CD4-positive, alpha-beta T cell treated with Interleukin-6 at 100 ng/mL for 8 hours (primary cell): ENCODE results near the gene TMEM273.

Experiments used
- DNase-seq: peaks from one replicate; pipeline ENCODE4 v3.0.0-alpha.2; 2020; ENCODE audit warnings: mixed read lengths, low spot score

The TMEM273 gene

GRCh38 chr10:49176310-49177268 is 11.6 kb downstream of the TMEM273 start:
- DNase-seq = no peak

- DNase-seq = no peak
Measured at GRCh38 chr10:49175587-49176309, 12.4 kb downstream of the TMEM273 start.

GRCh38 chr10:49174926-49175500 is 13.2 kb downstream of the TMEM273 start:
- DNase-seq = no peak

GRCh38 chr10:49174261-49174925 is 13.8 kb downstream of the TMEM273 start:
- DNase-seq = no peak

- no peak for DNase-seq
Measured at GRCh38 chr10:49173853-49174252, 14.3 kb downstream of the TMEM273 start.

- no peak for DNase-seq
Measured at GRCh38 chr10:49173201-49173772, 14.9 kb downstream of the TMEM273 start.

GRCh38 chr10:49172777-49173132 is 15.4 kb downstream of the TMEM273 start:
- no peak for DNase-seq

- no peak for DNase-seq
Measured at GRCh38 chr10:49172061-49172776, 16.0 kb downstream of the TMEM273 start.

GRCh38 chr10:49171326-49172060 is 16.7 kb downstream of the TMEM273 start:
- no peak for DNase-seq

- no peak for DNase-seq
Measured at GRCh38 chr10:49170632-49171325, 17.4 kb downstream of the TMEM273 start.

GRCh38 chr10:49169776-49170175 is 18.4 kb downstream of the TMEM273 start:
- no peak for DNase-seq

- DNase-seq = no peak
Measured at GRCh38 chr10:49168831-49169500, 19.2 kb downstream of the TMEM273 start.

- DNase-seq = no peak
Measured at GRCh38 chr10:49168171-49168540, 20.0 kb downstream of the TMEM273 start.

- DNase-seq = no peak
Measured at GRCh38 chr10:49167425-49168170, 20.6 kb downstream of the TMEM273 start.

GRCh38 chr10:49166484-49167400 is 21.4 kb downstream of the TMEM273 start:
- no peak for DNase-seq

- DNase-seq = no peak
Measured at GRCh38 chr10:49165821-49166483, 22.2 kb downstream of the TMEM273 start.

GRCh38 chr10:49165259-49165658 is 22.9 kb downstream of the TMEM273 start:
- no peak for DNase-seq
